Adrenal gland (tissue), 5 donors: ENCODE measurements around the gene CARD19.

Experiments used
- CTCF ChIP-seq, 6 experiments: fragments of 450-650 bp in 4 of 6; fragments of 200-600 bp in 2 of 6; sonication (generic) in 1 of 6; IDR thresholded peaks; 1 replicate in 5 of 6; 2 replicates in 1 of 6; pipeline versions ENCODE4 v1.5.1 to v1.8.0; 2016 to 2021; ENCODE audit warnings: antibody characterized with exemption in 6 of 6, mild to moderate bottlenecking in 2 of 6, moderate library complexity in 1 of 6
- POLR2A ChIP-seq, 2 donors: fragments of 450-650 bp; IDR thresholded peaks; one replicate each; pipeline ENCODE4 v1.6.1; 2017; ENCODE audit warnings: antibody characterized with exemption in 2 of 2, mild to moderate bottlenecking in 2 of 2, moderate library complexity in 1 of 2
- donor health status: DM: no; HTN: no; CAD: no.

DNA sequence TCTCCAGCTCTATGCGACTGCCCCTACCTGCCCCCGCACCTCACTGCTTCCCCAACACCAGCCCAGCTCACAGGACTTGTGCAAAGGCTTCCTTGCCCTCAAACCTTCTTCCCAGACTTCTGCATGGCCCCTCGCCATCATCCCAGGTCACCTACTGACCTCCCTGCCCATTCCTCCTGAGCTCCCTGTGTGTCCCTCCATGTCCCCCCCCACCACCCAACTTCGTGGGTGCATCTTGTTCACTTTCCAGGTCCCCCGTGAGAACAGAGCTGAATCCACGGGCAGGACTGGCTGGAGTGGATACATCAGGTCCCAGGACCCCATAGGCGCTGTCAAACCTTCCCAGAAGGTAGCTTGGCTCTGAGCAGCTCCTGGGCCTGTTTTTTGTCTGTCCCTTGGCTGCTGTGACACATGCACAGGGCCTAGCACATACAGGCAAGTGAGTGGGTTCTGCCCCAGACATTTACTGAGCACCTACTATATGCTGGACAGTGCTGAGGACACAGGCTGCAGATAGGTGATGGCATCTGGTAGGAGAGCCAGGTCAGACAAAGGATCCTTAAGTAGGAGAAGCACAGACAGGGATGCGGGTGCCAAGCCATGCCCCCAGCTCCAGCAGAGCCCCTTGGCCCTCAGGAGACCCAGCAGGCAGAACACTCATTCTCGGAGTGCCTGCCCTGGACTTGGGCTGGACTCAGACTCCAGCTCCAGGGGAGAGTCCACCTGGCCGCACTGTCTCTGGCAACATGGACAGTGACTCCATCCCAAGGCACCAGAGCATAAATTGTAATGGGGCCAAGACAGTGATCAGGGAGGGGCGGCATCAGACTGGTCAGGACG lies 23.1 kb downstream of the CARD19 start:
- no peak for TF ChIP-seq CTCF (IDR thresholded peaks at IDR 0.05)
- TF ChIP-seq POLR2A (IDR thresholded peaks at IDR 0.05), result no peak
